NCI-H460 (cell line): ENCODE results near the gene OSBPL2. TPM values are rescaled to one million over a fixed set of nuclear protein-coding genes. Genes with fewer than 3 reads are reported as not detected.

Experiments
- DNase-seq: peaks from one replicate; pipeline ENCODE4 v3.0.0-alpha.2; 2016; ENCODE audit warnings: low read depth; ENCODE audit errors: extremely low read depth
- total RNA-seq: library from RNA; depleted of rRNA; stranded (reverse); fragments of >200 nt; shearing (Covaris generic); gene quantifications from 2 replicates; pipeline ENCODE4 v1.2.3, GENCODE V29; 2014

OSBPL2 gene
- total RNA-seq, 1 experiment from 2014 or later = 14.8 TPM

GRCh38 chr20:62232770-62233645 is 5.3 kb upstream of the OSBPL2 start:
- DNase-seq = no peak

- DNase-seq = no peak
Measured at GRCh38 chr20:62233684-62234083, 4.6 kb upstream of the OSBPL2 start.

- no peak for DNase-seq
Measured at GRCh38 chr20:62234339-62234738, 4.0 kb upstream of the OSBPL2 start.

- DNase-seq = no peak
Measured at GRCh38 chr20:62235001-62235776, 3.1 kb upstream of the OSBPL2 start.

- DNase-seq = no peak
Measured at GRCh38 chr20:62235777-62236157, 2.6 kb upstream of the OSBPL2 start.

GRCh38 chr20:62236200-62236599 is 2.1 kb upstream of the OSBPL2 start:
- no peak for DNase-seq

GRCh38 chr20:62236766-62237513 is 1.4 kb upstream of the OSBPL2 start:
- no peak for DNase-seq

GRCh38 chr20:62237514-62237800 is 864 bp upstream of the OSBPL2 start:
- no peak for DNase-seq

GRCh38 chr20:62238569-62239277 is 402 bp downstream of the OSBPL2 start:
- no peak for DNase-seq

GRCh38 chr20:62239278-62239879 is 1.1 kb downstream of the OSBPL2 start:
- DNase-seq = no peak

GRCh38 chr20:62240020-62240685 is 1.8 kb downstream of the OSBPL2 start:
- no peak for DNase-seq

- DNase-seq = no peak
Measured at GRCh38 chr20:62241506-62241905, 3.2 kb downstream of the OSBPL2 start.

- no peak for DNase-seq
Measured at GRCh38 chr20:62242176-62242575, 3.9 kb downstream of the OSBPL2 start.

- no peak for DNase-seq
Measured at GRCh38 chr20:62243106-62243505, 4.8 kb downstream of the OSBPL2 start.

GRCh38 chr20:62243906-62244515 is 5.7 kb downstream of the OSBPL2 start:
- DNase-seq = no peak

GRCh38 chr20:62244644-62245108 is 6.4 kb downstream of the OSBPL2 start:
- no peak for DNase-seq

- no peak for DNase-seq
Measured at GRCh38 chr20:62245911-62246280, 7.6 kb downstream of the OSBPL2 start.

- DNase-seq = no peak
Measured at GRCh38 chr20:62246431-62246830, 8.1 kb downstream of the OSBPL2 start.
